Colonic mucosa (tissue), 4 donors: ENCODE data around the gene NFASC. TPM values are rescaled to one million over a fixed set of nuclear protein-coding genes. Genes with fewer than 3 reads are reported as not detected.

Experiments
- DNase-seq: peaks from one replicate; pipeline ENCODE4 v3.0.0-alpha.2; 2020
- H3K27ac ChIP-seq: fragments of 200-600 bp; one replicate; pipeline ENCODE4 v1.8.0; 2021
- H3K27me3 ChIP-seq: fragments of 200-600 bp; one replicate; pipeline ENCODE4 v1.8.0; 2021
- H3K36me3 ChIP-seq: fragments of 200-600 bp; one replicate; pipeline ENCODE4 v1.8.0; 2021
- H3K4me1 ChIP-seq: fragments of 200-600 bp; one replicate; pipeline ENCODE4 v1.8.0; 2021; ENCODE audit warnings: mild to moderate bottlenecking
- H3K4me3 ChIP-seq: fragments of 200-600 bp; one replicate; pipeline ENCODE4 v1.8.0; 2021
- H3K9ac ChIP-seq, 2 donors: one replicate each; pipeline ENCODE4 v1.7.0; 2013; ENCODE audit warnings: control low read depth in 2 of 2, low read depth in 2 of 2, low read length in 2 of 2
- H3K9me3 ChIP-seq: fragments of 200-600 bp; one replicate; pipeline ENCODE4 v1.8.0; 2021
- CTCF ChIP-seq: fragments of 200-600 bp; IDR thresholded peaks from one replicate; pipeline ENCODE4 v1.8.0; 2022; ENCODE audit warnings: antibody characterized with exemption, mild to moderate bottlenecking
- intact Hi-C: fragments of 100-400 bp; cut with DNase I; formaldehyde crosslinking; loops from one replicate; pipeline ENCODE4 v1.14.1; 2022
- total RNA-seq, 2 donors: library from RNA; stranded (reverse); fragmentation: NEBNext Ultra II Directional in 1 of 2; extraction: Animal tissue kit (Norgen Biotek cat#: 25700) in 1 of 2; gene quantifications; one replicate each; pipeline ENCODE4 v1.2.1, GENCODE V29; 2021
- donor health status: healthy.
- donor health status: DM: no; HTN: no; CAD: no.
- donor health status: DM: no; HTN: no; CAD: no.

NFASC gene
- total RNA-seq, 2 donors from 2014 or later = 12.1 to 13.9 TPM

- no peak for TF ChIP-seq CTCF
- no peak overlapping the region for H3K27ac ChIP-seq
- H3K4me1 ChIP-seq = no peaks in the 10 kb centered on the region
- intact Hi-C loops = loop anchor here (5.0 kb wide), 1 partner anchor 75 kb away; no protein-coding TSS in a partner anchor
- no peaks in the 10 kb centered on the region for H3K9me3 ChIP-seq
- DNase-seq = no peak
- H3K4me3 ChIP-seq = no peak overlapping the region
- H3K9ac ChIP-seq = no peak overlapping the region
- no peaks in the 10 kb centered on the region for H3K27me3 ChIP-seq
- no peaks in the 10 kb centered on the region for H3K36me3 ChIP-seq
These were observed 191.7 kb downstream of the NFASC start for GRCh38 chr1:205062319-205062718.

GRCh38 chr1:205062895-205063294 lies 192.2 kb downstream of the NFASC start:
- TF ChIP-seq CTCF = no peak
- Histone ChIP-seq H3K9ac (no peak overlapping the region), H3K27ac (no peak overlapping the region), H3K4me1 (no peaks in the 10 kb centered on the region), H3K36me3 (no peaks in the 10 kb centered on the region), H3K27me3 (no peaks in the 10 kb centered on the region), H3K9me3 (no peaks in the 10 kb centered on the region), H3K4me3 (no peak overlapping the region)
- DNase-seq = no peak
- intact Hi-C loops = loop anchor here (5.0 kb wide), 1 partner anchor 76 kb away; no protein-coding TSS in a partner anchor

- TF ChIP-seq CTCF = no peak
- Histone ChIP-seq H3K27ac (no peak overlapping the region), H3K9me3 (no peaks in the 10 kb centered on the region), H3K36me3 (no peaks in the 10 kb centered on the region), H3K27me3 (no peaks in the 10 kb centered on the region), H3K4me1 (no peaks in the 10 kb centered on the region), H3K4me3 (no peak overlapping the region), H3K9ac (no peak overlapping the region)
- no peak for DNase-seq
- intact Hi-C loops = loop anchor here (5.0 kb wide), 1 partner anchor 77 kb away; no protein-coding TSS in a partner anchor
These were observed 193.6 kb downstream of the NFASC start for GRCh38 chr1:205064301-205064700.

GRCh38 chr1:205064741-205065316 lies 194.2 kb downstream of the NFASC start:
- no peak for TF ChIP-seq CTCF
- H3K27me3 ChIP-seq = no peaks in the 10 kb centered on the region
- no peak overlapping the region for H3K9ac ChIP-seq
- no peak for DNase-seq
- no peaks in the 10 kb centered on the region for H3K4me1 ChIP-seq
- no peak overlapping the region for H3K4me3 ChIP-seq
- no peaks in the 10 kb centered on the region for H3K36me3 ChIP-seq
- intact Hi-C loops = loop anchor here (5.0 kb wide), 1 partner anchor 78 kb away; no protein-coding TSS in a partner anchor
- H3K9me3 ChIP-seq = no peaks in the 10 kb centered on the region
- no peak overlapping the region for H3K27ac ChIP-seq

GRCh38 chr1:205065666-205066065 lies 195.0 kb downstream of the NFASC start:
- TF ChIP-seq CTCF = no peak
- Histone ChIP-seq H3K4me1 (no peaks in the 10 kb centered on the region), H3K36me3 (no peaks in the 10 kb centered on the region), H3K9me3 (no peaks in the 10 kb centered on the region), H3K27me3 (no peaks in the 10 kb centered on the region), H3K4me3 (no peak overlapping the region), H3K9ac (no peak overlapping the region), H3K27ac (no peak overlapping the region)
- intact Hi-C loops = no loop called here
- DNase-seq = no peak
